NB4 (cell line): Measurements from ENCODE around the gene RIC1.
A peak's percentile ranks its signal among the peaks of the same experiment; 100 is the strongest.

ENCODE experiments used
- CTCF ChIP-seq: IDR thresholded peaks from one replicate; pipeline ENCODE4 v1.5.1; 2012; ENCODE audit warnings: low read depth, low read length
- TF ChIP-seq, protein P1 (sequence below): IDR thresholded peaks from 2 replicates; pipeline ENCODE4 v1.6.1; 2011; ENCODE audit warnings: low read depth, low read length

DNA sequence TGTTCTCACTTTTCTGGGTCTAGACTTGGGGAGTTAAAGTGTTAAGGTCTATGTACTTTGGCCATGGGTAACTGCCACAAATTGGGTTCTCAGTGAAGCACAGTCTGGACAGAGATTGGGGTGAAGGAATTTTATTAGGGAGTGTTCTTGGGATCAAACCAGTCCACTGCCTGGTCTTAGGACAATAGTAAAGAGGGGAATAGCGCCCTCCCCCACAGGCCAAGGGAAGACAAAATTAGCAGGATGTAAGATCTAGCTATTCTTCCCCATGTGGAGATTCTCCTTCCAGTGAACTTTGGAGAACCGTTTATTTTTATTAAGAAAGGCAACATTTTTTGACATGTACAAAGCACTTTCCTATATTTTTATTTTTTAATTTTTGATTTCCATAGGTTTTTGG, 18.4 kb upstream of the RIC1 start:
- peak; percentile 3 for TF ChIP-seq CTCF
- TF ChIP-seq, protein P1, sequence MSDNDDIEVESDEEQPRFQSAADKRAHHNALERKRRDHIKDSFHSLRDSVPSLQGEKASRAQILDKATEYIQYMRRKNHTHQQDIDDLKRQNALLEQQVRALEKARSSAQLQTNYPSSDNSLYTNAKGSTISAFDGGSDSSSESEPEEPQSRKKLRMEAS, result no peak
